KG1 (cell line): Measurements from ENCODE around the gene FAM98B.

Source experiments
- DNase-seq: peaks from one replicate; lab custom pipeline; 2025; lab: John Stamatoyannopoulos, UW

The FAM98B gene

DNA sequence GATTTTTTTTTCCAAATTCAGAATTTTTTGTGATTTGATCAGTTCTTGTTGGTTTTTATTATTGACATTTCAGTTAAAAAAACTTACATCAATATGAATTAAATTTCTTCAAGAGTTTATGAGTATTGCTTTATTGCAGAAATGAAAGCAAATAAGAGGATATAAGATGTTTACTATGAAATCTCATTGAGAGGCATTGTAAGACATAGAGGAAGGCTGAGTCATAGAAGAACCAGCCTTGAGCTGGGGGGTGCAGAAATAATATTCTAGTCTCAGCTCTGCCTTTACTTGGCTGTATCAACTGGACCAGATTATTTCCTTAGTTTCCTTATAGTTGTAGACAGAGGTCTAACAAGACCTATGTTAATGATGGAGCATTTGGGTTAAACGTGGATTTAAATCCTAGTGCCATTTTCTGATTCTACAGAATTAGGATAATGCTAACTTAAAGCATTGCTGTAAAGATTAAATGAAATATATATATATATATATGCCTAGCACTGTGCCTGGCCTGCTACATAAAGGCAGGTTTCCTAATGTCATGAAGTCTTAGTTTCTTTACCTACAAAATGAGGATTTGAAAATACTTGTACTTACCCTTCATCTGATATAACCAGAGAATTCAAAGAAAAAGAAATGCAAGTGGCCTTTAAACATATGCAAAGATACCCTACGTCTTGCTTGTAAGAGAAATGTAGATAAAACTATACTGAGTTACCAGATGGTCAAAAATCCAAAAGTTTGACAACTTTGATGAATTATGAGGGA lies 7.3 kb downstream of the FAM98B start:
- DNase-seq, result no peak

GRCh38 chr15:38463893-38464292 lies 10.0 kb downstream of the FAM98B start:
- no peak for DNase-seq

GRCh38 chr15:38464675-38465074 lies 10.7 kb downstream of the FAM98B start:
- no peak for DNase-seq

DNA sequence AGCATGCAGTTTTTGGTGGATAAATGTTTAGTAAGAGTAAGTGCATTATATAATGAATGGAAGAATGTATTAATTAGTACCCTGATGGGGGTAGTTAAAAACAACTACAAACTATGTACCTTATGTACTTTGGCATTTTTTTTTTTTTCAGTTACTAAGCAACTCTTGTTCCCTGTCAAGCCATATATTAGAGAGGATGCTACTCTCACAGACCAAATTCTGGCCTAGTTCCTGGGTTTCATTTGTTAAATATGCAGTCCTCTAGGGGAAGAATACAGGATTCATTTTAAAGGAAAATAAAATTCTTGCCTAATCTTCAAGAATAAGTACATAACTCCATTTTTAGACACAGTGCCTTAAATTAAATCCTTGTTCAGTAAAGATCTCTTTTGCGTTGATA lies 16.9 kb downstream of the FAM98B start:
- DNase-seq, result no peak

- no peak for DNase-seq
Measured at GRCh38 chr15:38471974-38472373, 18.0 kb downstream of the FAM98B start.

DNA sequence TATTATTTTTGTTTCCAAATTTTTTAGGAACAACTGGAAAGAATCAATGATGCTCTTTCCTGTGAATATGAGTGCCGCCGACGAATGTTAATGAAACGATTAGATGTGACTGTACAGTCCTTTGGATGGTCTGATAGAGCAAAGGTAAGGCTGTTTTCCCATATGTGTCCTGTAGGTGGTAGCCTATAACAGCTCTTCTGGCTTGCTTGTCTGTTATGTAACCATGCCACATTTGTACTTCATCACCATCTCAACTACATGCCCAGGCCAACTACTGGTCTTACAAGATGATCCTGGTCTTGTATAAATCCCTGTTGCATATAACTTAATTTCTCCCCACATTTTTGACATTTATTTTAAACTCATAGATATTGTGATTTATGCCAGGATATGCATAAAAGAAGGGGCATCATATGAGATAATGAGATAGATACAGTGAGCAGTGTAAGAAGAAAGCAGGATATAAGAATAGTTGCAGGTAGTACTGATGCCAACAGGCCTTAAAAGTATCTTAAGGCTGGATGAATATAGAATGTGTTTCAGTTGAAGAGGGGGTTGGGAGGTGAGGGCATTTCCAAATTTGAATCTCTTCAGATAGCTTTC lies 20.3 kb downstream of the FAM98B start:
- DNase-seq, result no peak

- DNase-seq, result no peak
Measured at GRCh38 chr15:38475361-38475760, 21.4 kb downstream of the FAM98B start.

DNA sequence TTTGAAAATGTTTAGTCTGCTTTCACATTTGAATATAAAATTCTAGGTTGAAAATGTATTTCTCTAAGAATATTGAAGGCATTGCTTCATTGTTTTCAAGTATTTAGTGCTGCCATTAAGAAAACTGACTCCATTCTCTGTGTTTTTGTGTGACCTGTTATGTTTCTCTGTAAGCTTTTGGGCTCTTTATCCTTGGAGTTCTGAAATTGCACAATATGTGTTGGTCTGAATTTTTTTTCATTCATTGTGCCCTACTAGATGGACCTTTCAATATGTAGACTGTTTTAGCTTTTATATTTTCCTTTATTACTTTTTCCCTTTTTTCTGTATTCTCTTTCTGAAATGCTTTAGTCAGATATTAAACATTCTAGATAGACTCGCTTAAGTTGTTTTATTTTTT lies 22.2 kb downstream of the FAM98B start:
- DNase-seq, result no peak

DNA sequence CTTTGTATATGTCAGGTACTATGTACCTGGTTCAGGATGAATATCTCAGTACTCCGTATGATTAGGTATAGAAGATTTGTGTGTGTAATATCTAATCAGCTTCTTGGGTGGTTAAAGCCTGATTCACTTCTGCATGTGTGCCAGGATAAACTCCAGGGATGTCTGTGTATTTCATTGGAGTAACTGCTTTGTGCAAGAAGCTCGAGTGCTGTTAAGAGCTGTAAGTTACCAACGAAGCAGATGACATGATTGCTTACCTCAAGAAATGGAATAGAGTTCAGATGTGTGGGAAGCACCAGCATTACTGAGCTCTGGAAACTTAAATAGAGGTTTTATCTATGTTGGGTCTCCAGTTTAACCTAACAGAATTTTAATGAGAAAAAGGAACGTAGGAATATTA lies 23.7 kb downstream of the FAM98B start:
- no peak for DNase-seq

GRCh38 chr15:38479266-38479665 lies 25.3 kb downstream of the FAM98B start:
- no peak for DNase-seq

DNA sequence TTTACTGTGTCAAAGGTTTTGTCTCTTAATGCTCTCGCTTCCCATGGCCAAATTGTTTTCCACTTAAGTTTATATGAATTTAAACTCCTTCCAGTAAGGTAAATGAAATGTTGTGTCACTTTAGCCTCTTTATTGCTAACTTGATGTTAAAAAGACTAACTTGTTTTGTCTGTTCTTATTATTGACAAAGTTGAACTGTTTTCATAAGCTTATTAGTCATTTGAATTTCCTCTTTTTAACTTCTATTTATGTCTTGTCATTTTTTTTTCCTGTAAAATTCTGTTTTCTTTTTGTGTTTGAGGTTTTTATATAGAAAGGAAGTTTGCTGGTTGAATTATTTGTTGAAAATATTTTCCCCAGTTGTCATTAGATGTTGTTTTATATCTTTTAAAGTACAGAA lies 25.8 kb downstream of the FAM98B start:
- DNase-seq, result no peak

DNA sequence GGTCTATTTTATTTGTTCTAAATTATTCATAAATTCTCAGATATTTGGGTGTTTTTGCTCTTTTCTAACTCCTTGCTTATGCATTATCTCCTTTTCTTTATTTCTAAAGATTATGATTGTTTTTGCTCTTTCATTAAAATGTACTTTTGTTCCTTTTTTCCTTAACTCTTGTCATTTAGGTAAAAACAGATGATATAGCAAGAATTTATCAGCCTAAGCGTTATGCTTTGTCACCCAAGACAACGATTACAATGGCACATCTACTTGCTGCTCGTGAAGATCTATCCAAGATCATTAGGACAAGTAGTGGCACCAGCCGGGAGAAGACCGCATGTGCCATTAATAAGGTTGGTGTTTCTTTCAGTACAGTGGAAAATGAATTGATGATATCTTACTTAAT lies 27.2 kb downstream of the FAM98B start:
- no peak for DNase-seq

- DNase-seq, result no peak
Measured at GRCh38 chr15:38481761-38482160, 27.8 kb downstream of the FAM98B start.

GRCh38 chr15:38482572-38482971 lies 28.6 kb downstream of the FAM98B start:
- no peak for DNase-seq

GRCh38 chr15:38486936-38487335 lies 33.0 kb downstream of the FAM98B start:
- DNase-seq, result no peak

DNA sequence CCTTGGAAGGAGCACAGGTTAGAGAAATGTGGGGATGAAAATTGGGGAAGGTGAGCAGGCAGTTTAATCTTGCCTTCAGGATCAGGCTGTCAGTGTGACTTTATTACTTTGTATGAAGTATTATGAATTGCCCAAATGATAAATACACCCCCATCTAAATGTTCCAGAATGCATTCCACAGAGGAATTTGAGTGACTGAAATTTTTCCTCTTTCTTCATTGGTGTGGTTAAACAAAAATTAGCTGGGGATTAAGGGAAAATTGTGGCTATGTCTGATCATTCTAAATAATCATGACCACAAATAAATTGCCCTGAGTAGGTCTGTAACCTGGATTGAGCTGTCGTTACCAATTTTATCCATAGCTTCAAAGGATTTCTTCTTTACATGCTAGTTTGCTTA lies 33.5 kb downstream of the FAM98B start:
- no peak for DNase-seq

DNA sequence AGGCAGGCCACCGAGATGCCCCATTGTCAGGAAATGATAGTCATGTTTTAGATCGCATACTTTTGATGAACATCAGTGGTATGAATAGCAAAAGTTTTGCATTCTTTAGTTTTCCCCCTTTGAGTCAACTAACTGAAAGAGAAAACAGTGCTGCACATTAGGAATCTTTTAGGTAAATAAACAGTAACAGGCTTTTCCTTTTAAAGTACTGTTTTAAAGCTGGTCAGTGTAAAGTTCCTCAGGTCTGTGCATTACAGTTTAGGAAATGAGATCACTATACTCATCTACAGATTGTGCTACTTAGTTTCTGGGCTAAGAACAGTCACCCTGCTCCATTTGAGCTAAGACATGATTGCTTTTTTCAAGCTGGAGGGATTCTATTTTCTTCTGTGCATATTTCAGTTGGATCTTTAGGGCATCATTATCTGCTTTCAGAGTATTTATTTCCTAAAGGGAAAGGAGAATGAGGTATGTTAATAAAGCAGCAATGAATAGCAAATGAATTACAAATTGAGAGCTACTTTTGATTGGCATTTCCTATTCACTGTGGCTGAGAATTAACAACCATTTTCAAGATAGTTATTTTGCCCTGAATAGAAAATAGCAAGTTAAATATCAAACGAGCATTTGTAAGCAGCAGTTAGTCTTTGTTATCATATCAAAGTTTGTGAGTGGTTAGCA lies 36.5 kb downstream of the FAM98B start:
- DNase-seq, result no peak

GRCh38 chr15:38496151-38496550 lies 42.2 kb downstream of the FAM98B start:
- DNase-seq, result no peak

DNA sequence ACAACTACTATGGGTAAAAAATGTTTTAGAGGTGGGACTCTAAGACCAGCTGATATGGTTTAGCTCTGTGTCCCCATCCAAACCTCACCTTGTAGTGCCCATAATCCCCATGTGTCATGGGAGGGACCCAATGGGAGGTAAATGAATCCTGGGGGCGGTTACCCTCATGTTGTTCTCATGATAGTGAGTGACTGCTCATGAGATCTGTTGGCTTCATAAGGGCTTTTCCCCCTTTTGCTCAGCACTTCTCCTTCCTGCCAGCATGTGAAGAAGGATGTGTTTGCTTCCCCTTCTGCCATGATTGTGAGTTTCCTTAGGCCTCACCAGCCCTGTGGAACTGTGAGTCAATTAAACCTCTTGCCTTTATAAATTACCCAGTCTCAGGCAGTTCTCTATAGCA lies 45.7 kb downstream of the FAM98B start:
- DNase-seq, result no peak

DNA sequence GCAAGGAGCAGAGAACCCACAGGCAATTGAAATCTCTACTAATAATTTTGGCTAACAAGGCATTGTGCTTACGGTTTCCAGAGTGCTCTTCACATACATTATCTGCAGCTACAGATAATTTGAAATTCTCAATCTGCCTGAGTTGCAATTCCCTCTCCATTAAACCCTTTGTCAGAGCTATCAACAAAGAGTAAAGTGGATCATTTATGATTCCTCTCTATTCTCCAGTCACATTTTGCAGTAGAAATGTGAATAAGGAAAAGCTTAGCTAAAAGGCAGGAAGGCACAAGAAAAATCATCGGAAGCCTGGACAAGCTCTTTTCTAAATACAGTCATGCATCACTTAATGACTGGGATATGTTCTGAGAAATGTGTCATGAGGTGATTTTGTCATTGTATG lies 49.6 kb downstream of the FAM98B start:
- DNase-seq, result no peak

DNA sequence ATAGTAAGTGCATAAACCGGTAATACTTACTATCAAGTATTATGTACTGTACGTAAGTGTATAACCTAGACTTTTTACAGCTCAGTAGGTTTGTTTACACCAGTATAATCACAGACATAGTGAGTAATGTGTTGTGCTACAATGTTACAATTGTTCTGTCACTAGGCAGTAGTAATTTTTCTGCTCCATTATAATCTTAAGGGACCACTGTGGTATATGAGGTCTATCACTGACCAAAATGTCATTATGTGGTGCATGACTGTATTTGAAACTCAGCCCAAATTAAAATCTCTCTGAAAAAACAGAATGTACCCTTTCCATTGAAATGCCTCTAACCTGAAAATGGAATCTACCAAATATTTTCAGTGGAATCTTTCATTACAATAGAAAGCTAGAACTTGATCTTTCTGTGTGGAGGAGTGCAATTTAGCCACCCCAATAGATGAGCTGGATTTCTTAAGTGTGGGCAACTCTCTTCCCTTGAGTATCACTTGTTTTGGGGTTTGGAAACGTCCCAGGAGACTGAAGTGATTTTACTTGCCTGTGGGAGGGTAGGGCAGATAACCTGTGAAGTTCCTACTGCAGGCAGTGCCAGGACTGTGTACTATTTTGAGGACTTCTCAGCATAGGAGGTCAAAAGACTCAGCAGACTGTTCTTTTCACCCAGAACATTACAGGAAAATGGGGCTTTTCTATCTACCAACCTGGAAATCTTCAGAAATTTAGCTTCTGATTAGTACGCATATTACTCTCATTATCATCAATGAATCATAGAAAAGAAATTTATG lies 50.9 kb downstream of the FAM98B start:
- DNase-seq, result no peak

GRCh38 chr15:38506997-38507396 lies 53.1 kb downstream of the FAM98B start:
- no peak for DNase-seq

GRCh38 chr15:38507570-38507969 lies 53.6 kb downstream of the FAM98B start:
- DNase-seq, result no peak
